CD14-positive monocyte (primary cell): Measurements from ENCODE around the gene DACT2. TPM values are rescaled to one million over a fixed set of nuclear protein-coding genes. Genes with fewer than 3 reads are reported as not detected.
"Not testable (repeated sequence)": the region's sequence is repeated elsewhere in the genome, so short reads cannot be mapped to it uniquely, and the experiment has no call there.

Experiments
- DNase-seq, 3 donors: peaks; one replicate each; pipeline ENCODE4 v3.0.0-alpha.2; 2011 to 2022
- H2AFZ ChIP-seq: 2 replicates; pipeline ENCODE4 v1.6.0; 2012; ENCODE audit warnings: mild to moderate bottlenecking, low read depth, low read length, inconsistent platforms; ENCODE audit not compliant: insufficient read depth, poor library complexity, severe bottlenecking
- H3K27ac ChIP-seq, 2 donors: 1 replicate in 1 of 2; 2 replicates in 1 of 2; pipeline ENCODE4 v1.5.1; 2012 to 2013; ENCODE audit warnings: low read length in 2 of 2, control low read depth in 1 of 2, inconsistent platforms in 1 of 2, low read depth in 1 of 2, mild to moderate bottlenecking in 1 of 2
- H3K27me3 ChIP-seq, 2 donors: one replicate each; pipeline versions ENCODE4 v1.6.0 to v1.6.1; 2011 to 2013; ENCODE audit warnings: low read length in 2 of 2; ENCODE audit not compliant: control insufficient read depth in 2 of 2, insufficient read depth in 2 of 2
- H3K36me3 ChIP-seq, 2 donors: replicated peaks in 1 of 2; 1 replicate in 1 of 2; 2 replicates in 1 of 2; pipeline versions ENCODE4 v1.5.1 to v1.6.1; 2012 to 2013; ENCODE audit warnings: low read length in 2 of 2, control low read depth in 1 of 2, inconsistent platforms in 1 of 2, mild to moderate bottlenecking in 1 of 2; ENCODE audit not compliant: insufficient read depth in 2 of 2, control insufficient read depth in 1 of 2
- H3K4me1 ChIP-seq, 2 donors: 1 replicate in 1 of 2; 2 replicates in 1 of 2; pipeline versions ENCODE4 v1.5.1 to v1.6.1; 2012 to 2013; ENCODE audit warnings: low read length in 2 of 2, control low read depth in 1 of 2, inconsistent platforms in 1 of 2, mild to moderate bottlenecking in 1 of 2, moderate library complexity in 1 of 2; ENCODE audit not compliant: insufficient read depth in 2 of 2, control insufficient read depth in 1 of 2
- H3K4me2 ChIP-seq: replicated peaks from 2 replicates; pipeline ENCODE3; 2012; ENCODE audit warnings: low read length, moderate library complexity, mild to moderate bottlenecking; ENCODE audit not compliant: poor library complexity, severe bottlenecking; ENCODE audit errors: extremely low read depth
- H3K4me3 ChIP-seq, 3 experiments: fragments of 200-600 bp in 1 of 3; sonication (generic) in 1 of 3; replicated peaks in 1 of 3; 1 replicate in 2 of 3; 2 replicates in 1 of 3; pipeline ENCODE4 v1.5.1; 2011 to 2013; ENCODE audit warnings: low read length in 3 of 3, mild to moderate bottlenecking in 3 of 3, control low read depth in 2 of 3, low read depth in 2 of 3, inconsistent platforms in 1 of 3, moderate library complexity in 1 of 3
- H3K79me2 ChIP-seq: 2 replicates; pipeline ENCODE4 v1.6.0; 2012; ENCODE audit warnings: mild to moderate bottlenecking, control low read depth, inconsistent platforms, low read length, moderate library complexity; ENCODE audit not compliant: insufficient read depth
- H3K9ac ChIP-seq: 2 replicates; pipeline ENCODE4 v1.6.0; 2017; ENCODE audit warnings: low read length, mild to moderate bottlenecking; ENCODE audit not compliant: insufficient read depth, poor library complexity, severe bottlenecking
- H3K9me3 ChIP-seq, 2 donors: replicated peaks in 1 of 2; 1 replicate in 1 of 2; 2 replicates in 1 of 2; pipeline versions ENCODE4 v1.5.1 to v1.6.1; 2012 to 2013; ENCODE audit warnings: low read length in 2 of 2, control low read depth in 1 of 2; ENCODE audit not compliant: control insufficient read depth in 1 of 2, insufficient read depth in 1 of 2
- H4K20me1 ChIP-seq: 2 replicates; pipeline ENCODE4 v1.6.0; 2012; ENCODE audit warnings: mild to moderate bottlenecking, low read length, control low read depth, moderate library complexity; ENCODE audit not compliant: insufficient read depth
- H3K27ac Mint-ChIP-seq, 7 donors: one replicate each; pipeline ENCODE4 v1.8.0; 2020; ENCODE audit warnings: mild to moderate bottlenecking in 7 of 7, mixed read lengths in 7 of 7, moderate library complexity in 6 of 7, inconsistent platforms in 2 of 7
- H3K27me3 Mint-ChIP-seq, 3 donors: one replicate each; pipeline ENCODE4 v1.8.0; 2021 to 2022; ENCODE audit warnings: low read depth in 3 of 3, mild to moderate bottlenecking in 3 of 3, mixed read lengths in 3 of 3, moderate library complexity in 3 of 3, inconsistent platforms in 1 of 3
- H3K36me3 Mint-ChIP-seq, 2 donors: one replicate each; pipeline ENCODE4 v1.8.0; 2020; ENCODE audit warnings: mixed read lengths in 2 of 2, inconsistent platforms in 1 of 2, mild to moderate bottlenecking in 1 of 2
- H3K4me1 Mint-ChIP-seq: one replicate; pipeline ENCODE4 v1.8.0; 2020; ENCODE audit warnings: mild to moderate bottlenecking, mixed read lengths
- H3K4me3 Mint-ChIP-seq, 2 donors: one replicate each; pipeline ENCODE4 v1.8.0; 2020; ENCODE audit warnings: mild to moderate bottlenecking in 2 of 2, mixed read lengths in 2 of 2, moderate library complexity in 1 of 2
- H3K9me3 Mint-ChIP-seq, 7 donors: one replicate each; pipeline ENCODE4 v1.8.0; 2020 to 2022; ENCODE audit warnings: mixed read lengths in 7 of 7, mild to moderate bottlenecking in 6 of 7, moderate library complexity in 6 of 7, inconsistent platforms in 2 of 7
- CTCF ChIP-seq: fragments of 200-600 bp; IDR thresholded peaks from one replicate; pipeline ENCODE4 v1.8.0; 2022; ENCODE audit warnings: antibody characterized with exemption, mild to moderate bottlenecking
- WGBS: methylation state at CpG from one replicate; pipeline ENCODE4 v1.1.5; 2013; ENCODE audit warnings: missing lambda C conversion rate; ENCODE audit not compliant: insufficient coverage; 5-methylcytosine and 5-hydroxymethylcytosine counted together
- intact Hi-C, 2 donors: fragments of 100-400 bp; cut with micrococcal nuclease; formaldehyde crosslinking; loops; one replicate each; pipeline versions ENCODE4 v1.15.0 to v1.15.1; 2023
- polyA plus RNA-seq, 3 donors: library from polyadenylated mRNA; depleted of rRNA in 1 of 3; unstranded in 2 of 3; stranded (reverse) in 1 of 3; fragments of 300-500 nt in 2 of 3; fragments of >200 nt in 1 of 3; fragmentation: Illumina TruSeq in 2 of 3; gene quantifications; 1 replicate in 2 of 3; 2 replicates in 1 of 3; pipeline ENCODE4 v1.2.3, GENCODE V29; 2012 to 2021

DACT2 gene
- polyA plus RNA-seq, 3 donors, result not detected

GRCh38 chr6:168268755-168269154 lies 50.8 kb downstream of the DACT2 start:
- H3K27me3 ChIP-seq, result peaks cover 0 to 8% of the 10 kb centered on the region in 2 donors
- no peaks in the 10 kb centered on the region for H3K4me1 Mint-ChIP-seq
- no peak overlapping the region for H2AFZ ChIP-seq
- DNase-seq, result no peak
- no peaks in the 10 kb centered on the region for H3K9me3 ChIP-seq
- no peak overlapping the region for H3K9ac ChIP-seq
- WGBS, result no CpG with 5 or more reads among the region's 1 CpG
- intact Hi-C loops, result no loop called here
- no peak overlapping the region for H3K4me2 ChIP-seq
- H3K27me3 Mint-ChIP-seq, result peaks cover 1 to 8% (median 7%) of the 10 kb centered on the region in 3 donors
- H3K4me3 Mint-ChIP-seq, result no peak overlapping the region
- H3K79me2 ChIP-seq, result no peaks in the 10 kb centered on the region
- no peaks in the 10 kb centered on the region for H3K36me3 Mint-ChIP-seq
- H3K9me3 Mint-ChIP-seq, result peaks cover 0 to 2% (median 0%) of the 10 kb centered on the region in 7 donors
- H3K36me3 ChIP-seq, result no peaks in the 10 kb centered on the region
- no peak overlapping the region for H3K27ac Mint-ChIP-seq
- no peaks in the 10 kb centered on the region for H3K4me1 ChIP-seq
- H3K27ac ChIP-seq, result no peak overlapping the region
- no peaks in the 10 kb centered on the region for H4K20me1 ChIP-seq
- TF ChIP-seq CTCF, result no peak
- no peak overlapping the region for H3K4me3 ChIP-seq

GRCh38 chr6:168267779-168268178 lies 51.8 kb downstream of the DACT2 start:
- H3K79me2 ChIP-seq, H3K4me1 Mint-ChIP-seq, H3K9me3 Mint-ChIP-seq, DNase-seq, H2AFZ ChIP-seq, H3K9ac ChIP-seq, H3K4me1 ChIP-seq, H3K4me3 Mint-ChIP-seq, H4K20me1 ChIP-seq, H3K27ac Mint-ChIP-seq, H3K27ac ChIP-seq, H3K27me3 Mint-ChIP-seq, H3K36me3 Mint-ChIP-seq, intact Hi-C loops, H3K27me3 ChIP-seq, H3K36me3 ChIP-seq, H3K4me2 ChIP-seq, H3K4me3 ChIP-seq, H3K9me3 ChIP-seq: not testable (repeated sequence)
- no CpG with 5 or more reads among the region's 3 CpGs for WGBS
